Measurements from ENCODE around the gene STK39.

Gene STK39

GRCh38 chr2:167935803-167936110, 311.6 kb downstream of the STK39 start:
- TF ChIP-seq CTCF (IDR thresholded peaks at IDR 0.05; ENCODE audit: low read depth, low read length) = no peak
- no peak overlapping the region for H3K4me3 ChIP-seq (replicated peaks in 1 of 2; ENCODE audit: low read depth in 2 of 2, low read length in 2 of 2)

GRCh38 chr2:167933097-167933814, 314.1 kb downstream of the STK39 start:
- TF ChIP-seq CTCF (IDR thresholded peaks at IDR 0.05; ENCODE audit: low read depth, low read length) = no peak

More at GRCh38 chr2:167935803-167936110, 311.6 kb downstream of the STK39 start:
- DNase-seq (ENCODE audit: low read depth in 2 of 2) = no peak

GRCh38 chr2:167932123-167932693, 315.2 kb downstream of the STK39 start:
- no peak for TF ChIP-seq CTCF (IDR thresholded peaks at IDR 0.05; ENCODE audit: low read depth, low read length)
- H3K4me3 ChIP-seq (replicated peaks in 1 of 2; ENCODE audit: low read depth in 2 of 2, low read length in 2 of 2) = no peak overlapping the region
- DNase-seq (ENCODE audit: low read depth in 2 of 2) = no peak

More at GRCh38 chr2:167933097-167933814, 314.1 kb downstream of the STK39 start:
- no peak overlapping the region for H3K4me3 ChIP-seq (replicated peaks in 1 of 2; ENCODE audit: low read depth in 2 of 2, low read length in 2 of 2)
- DNase-seq (ENCODE audit: low read depth in 2 of 2) = no peak

GRCh38 chr2:167929484-167929883, 317.9 kb downstream of the STK39 start:
- no peak for TF ChIP-seq CTCF (IDR thresholded peaks at IDR 0.05; ENCODE audit: low read depth, low read length)
- DNase-seq (ENCODE audit: low read depth in 2 of 2) = no peak

GRCh38 chr2:167928434-167928833, 319.0 kb downstream of the STK39 start:
- no peak overlapping the region for H3K4me3 ChIP-seq (replicated peaks in 1 of 2; ENCODE audit: low read depth in 2 of 2, low read length in 2 of 2)
- TF ChIP-seq CTCF (IDR thresholded peaks at IDR 0.05; ENCODE audit: low read depth, low read length) = no peak
- DNase-seq (ENCODE audit: low read depth in 2 of 2) = no peak

More at GRCh38 chr2:167929484-167929883, 317.9 kb downstream of the STK39 start:
- H3K4me3 ChIP-seq (replicated peaks in 1 of 2; ENCODE audit: low read depth in 2 of 2, low read length in 2 of 2) = no peak overlapping the region

GRCh38 chr2:167925758-167926157, 321.6 kb downstream of the STK39 start:
- DNase-seq (ENCODE audit: low read depth in 2 of 2) = no peak
- no peak for TF ChIP-seq CTCF (IDR thresholded peaks at IDR 0.05; ENCODE audit: low read depth, low read length)

More at GRCh38 chr2:167925758-167926157, 321.6 kb downstream of the STK39 start:
- H3K4me3 ChIP-seq (replicated peaks in 1 of 2; ENCODE audit: low read depth in 2 of 2, low read length in 2 of 2) = no peak overlapping the region
